Brain microvascular endothelial cell (primary cell): ENCODE data around the gene AKAP17A.
A peak's percentile ranks its signal among the peaks of the same experiment; 100 is the strongest.

Experiments
- DNase-seq: peaks from one replicate; pipeline ENCODE4 v3.0.0-alpha.2; 2020
- H3K27ac ChIP-seq: fragments of 250-450 bp; sonication (Bioruptor Pico); 2 replicates; pipeline ENCODE4 v1.5.1; 2020; ENCODE audit warnings: mild to moderate bottlenecking, moderate library complexity
- H3K27me3 ChIP-seq: fragments of 250-450 bp; sonication (Bioruptor Pico); replicated peaks from 2 replicates; pipeline ENCODE4 v1.5.1; 2020; ENCODE audit warnings: mild to moderate bottlenecking
- H3K36me3 ChIP-seq: fragments of 250-450 bp; sonication (Bioruptor Pico); replicated peaks from 2 replicates; pipeline ENCODE4 v1.5.1; 2020; ENCODE audit warnings: mild to moderate bottlenecking
- H3K4me3 ChIP-seq: 2 replicates; pipeline ENCODE4 v1.5.1; 2011; ENCODE audit warnings: low read depth, mild to moderate bottlenecking, control low read depth, low read length, moderate library complexity
- in situ Hi-C: cut with HindIII; loops from 2 replicates; pipeline ENCODE4 v1.10.0; 2017; ENCODE audit warnings: low sequenced_read_pairs, low pct_ligation_motif_present
- TF ChIP-seq, protein P1 (sequence below): IDR thresholded peaks from 2 replicates; pipeline ENCODE4 v1.5.1; 2011; ENCODE audit warnings: low read depth, mild to moderate bottlenecking, moderate library complexity, low read length, control low read depth, inconsistent platforms; ENCODE audit errors: missing control alignments

AKAP17A gene

DNA sequence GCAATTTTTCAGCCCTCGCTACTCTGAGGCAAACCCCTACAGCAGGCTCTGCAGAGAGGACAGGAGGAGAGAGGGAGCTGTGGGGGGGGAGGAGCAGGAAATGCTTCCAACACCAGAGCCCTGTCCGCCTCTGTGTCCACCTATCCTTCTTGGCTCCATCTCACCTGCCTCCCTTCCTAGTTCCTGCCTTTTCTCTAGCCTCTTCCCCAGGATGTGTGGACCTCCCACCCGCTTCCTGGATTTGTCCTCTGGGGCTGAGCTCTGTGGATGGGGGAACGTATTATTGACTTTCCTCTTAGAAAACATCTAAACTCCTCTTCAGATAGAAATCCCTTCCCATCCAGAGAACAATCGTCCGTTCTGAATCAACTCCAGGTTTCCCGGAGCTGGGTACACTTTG is 37.8 kb downstream of the AKAP17A start:
- no peak overlapping the region for H3K27ac ChIP-seq
- H3K4me3 ChIP-seq: no peak overlapping the region
- H3K36me3 ChIP-seq: no peaks in the 10 kb centered on the region
- DNase-seq: no peak
- H3K27me3 ChIP-seq: no peaks in the 10 kb centered on the region
- in situ Hi-C loops: no loop called here
- TF ChIP-seq, protein P1, sequence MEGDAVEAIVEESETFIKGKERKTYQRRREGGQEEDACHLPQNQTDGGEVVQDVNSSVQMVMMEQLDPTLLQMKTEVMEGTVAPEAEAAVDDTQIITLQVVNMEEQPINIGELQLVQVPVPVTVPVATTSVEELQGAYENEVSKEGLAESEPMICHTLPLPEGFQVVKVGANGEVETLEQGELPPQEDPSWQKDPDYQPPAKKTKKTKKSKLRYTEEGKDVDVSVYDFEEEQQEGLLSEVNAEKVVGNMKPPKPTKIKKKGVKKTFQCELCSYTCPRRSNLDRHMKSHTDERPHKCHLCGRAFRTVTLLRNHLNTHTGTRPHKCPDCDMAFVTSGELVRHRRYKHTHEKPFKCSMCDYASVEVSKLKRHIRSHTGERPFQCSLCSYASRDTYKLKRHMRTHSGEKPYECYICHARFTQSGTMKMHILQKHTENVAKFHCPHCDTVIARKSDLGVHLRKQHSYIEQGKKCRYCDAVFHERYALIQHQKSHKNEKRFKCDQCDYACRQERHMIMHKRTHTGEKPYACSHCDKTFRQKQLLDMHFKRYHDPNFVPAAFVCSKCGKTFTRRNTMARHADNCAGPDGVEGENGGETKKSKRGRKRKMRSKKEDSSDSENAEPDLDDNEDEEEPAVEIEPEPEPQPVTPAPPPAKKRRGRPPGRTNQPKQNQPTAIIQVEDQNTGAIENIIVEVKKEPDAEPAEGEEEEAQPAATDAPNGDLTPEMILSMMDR: no peak

DNA sequence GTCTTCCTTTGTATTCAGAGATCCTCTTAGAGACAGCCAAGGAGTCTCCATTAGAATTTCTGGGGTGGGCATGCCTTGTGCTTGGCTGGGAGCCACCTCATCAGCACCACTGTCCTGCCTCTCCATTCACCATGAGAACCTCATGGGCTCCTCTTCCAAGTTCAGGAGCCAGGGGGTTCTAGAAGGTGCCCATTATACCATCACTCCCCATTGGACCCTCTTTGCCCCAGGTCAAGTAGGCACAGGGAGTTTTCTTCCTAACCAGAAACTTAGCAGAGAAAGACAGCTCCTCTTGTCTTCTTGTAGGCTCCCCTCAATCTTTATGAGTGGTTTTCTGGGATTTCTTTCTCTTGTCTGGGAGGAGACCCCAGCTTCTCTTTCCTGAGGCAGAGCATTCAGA is 54.6 kb downstream of the AKAP17A start:
- Histone ChIP-seq H3K36me3 (no peaks in the 10 kb centered on the region), H3K27ac (no peak overlapping the region), H3K4me3 (no peak overlapping the region), H3K27me3 (no peaks in the 10 kb centered on the region)
- in situ Hi-C loops: no loop called here
- DNase-seq: no peak
- TF ChIP-seq, protein P1: no peak

DNA sequence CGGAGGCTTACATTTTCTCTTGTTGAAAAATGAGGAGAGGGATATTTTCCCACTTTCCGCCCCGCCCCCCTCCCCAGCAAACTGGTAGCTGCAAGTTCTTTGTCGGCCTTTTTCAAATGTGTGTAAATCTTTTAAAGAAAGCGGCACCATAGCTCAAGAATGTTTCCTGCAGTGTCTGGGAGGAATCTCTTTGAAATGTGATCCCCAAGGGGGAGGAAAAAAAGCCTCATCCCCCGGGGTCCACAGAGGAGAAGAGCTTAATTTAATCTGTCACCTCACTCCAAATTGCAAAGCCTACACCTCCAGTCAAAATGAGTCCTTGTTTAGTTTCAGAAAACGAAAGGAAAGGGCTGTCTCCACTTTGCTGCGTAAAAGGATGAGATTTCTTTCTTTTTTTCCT is 58.2 kb downstream of the AKAP17A start:
- TF ChIP-seq, protein P1: no peak
- H3K4me3 ChIP-seq: peak overlapping the region; percentile 15
- in situ Hi-C loops: no loop called here

More for the DNA sequence above, 58.2 kb downstream of the AKAP17A start:
- no peaks in the 10 kb centered on the region for H3K27me3 ChIP-seq
- no peak for DNase-seq
- H3K27ac ChIP-seq: no peak overlapping the region
- no peaks in the 10 kb centered on the region for H3K36me3 ChIP-seq
